Epidermal melanocyte (primary cell): Measurements from ENCODE around the gene DPCD.
A peak's percentile ranks its signal among the peaks of the same experiment; 100 is the strongest.

Experiments
- DNase-seq: peaks from one replicate; pipeline ENCODE4 v3.0.0; 2011; ENCODE audit warnings: low spot score; ENCODE audit not compliant: insufficient read length

DPCD gene

GRCh38 chr10:101587725-101588653 lies at the start of gene DPCD, which contains the start of gene POLL:
DPCD (plus strand) TSS chr10:101588321; CDS start chr10:101588337, 16 bp downstream.
POLL (minus strand) TSS chr10:101588257; CDS start chr10:101587360, 897 bp downstream.
- peak; percentile 98 for DNase-seq

DNA sequence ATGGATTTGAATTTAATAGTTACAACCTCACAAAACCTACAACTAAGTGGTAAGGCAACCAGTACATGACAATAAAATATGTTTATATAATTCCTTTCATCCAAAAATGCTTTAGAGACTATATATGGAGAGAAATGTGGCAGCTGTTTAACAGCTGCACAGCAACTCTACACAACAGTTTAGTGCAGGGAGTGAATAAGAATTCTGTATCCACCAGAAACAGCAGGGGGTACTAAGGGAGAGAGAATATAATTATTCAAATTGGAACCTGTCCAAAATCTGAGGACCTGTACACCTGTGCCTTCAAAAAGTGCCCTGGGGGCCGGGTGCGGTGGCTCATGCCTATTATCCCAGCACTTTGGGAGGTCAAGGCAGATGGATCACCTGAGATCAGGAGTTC lies 49.7 kb upstream of the DPCD start:
- no peak for DNase-seq

DNA sequence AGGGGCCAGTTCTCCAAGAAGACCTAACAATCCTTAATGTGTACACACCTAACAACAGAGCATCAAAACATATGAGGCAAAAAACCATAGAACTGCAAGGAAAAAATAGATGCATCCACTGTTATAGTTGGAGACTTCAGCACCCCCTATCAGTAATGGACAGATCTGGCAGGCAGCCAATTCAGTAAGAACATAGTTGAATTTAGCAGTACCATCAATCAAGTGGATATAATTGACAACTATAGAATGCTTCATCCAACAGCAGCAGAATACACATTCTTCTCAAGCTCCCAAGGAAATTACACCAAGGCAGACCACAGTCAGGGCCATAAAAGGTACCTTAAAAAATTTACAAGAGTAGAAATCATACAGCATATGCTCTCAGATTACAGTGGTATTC lies 42.2 kb upstream of the DPCD start:
- DNase-seq = no peak

- no peak for DNase-seq
Measured at GRCh38 chr10:101550965-101551364, 37.2 kb upstream of the DPCD start.

- DNase-seq = no peak
Measured at GRCh38 chr10:101552442-101552841, 35.7 kb upstream of the DPCD start.

- no peak for DNase-seq
Measured at GRCh38 chr10:101557541-101557940, 30.6 kb upstream of the DPCD start.

DNA sequence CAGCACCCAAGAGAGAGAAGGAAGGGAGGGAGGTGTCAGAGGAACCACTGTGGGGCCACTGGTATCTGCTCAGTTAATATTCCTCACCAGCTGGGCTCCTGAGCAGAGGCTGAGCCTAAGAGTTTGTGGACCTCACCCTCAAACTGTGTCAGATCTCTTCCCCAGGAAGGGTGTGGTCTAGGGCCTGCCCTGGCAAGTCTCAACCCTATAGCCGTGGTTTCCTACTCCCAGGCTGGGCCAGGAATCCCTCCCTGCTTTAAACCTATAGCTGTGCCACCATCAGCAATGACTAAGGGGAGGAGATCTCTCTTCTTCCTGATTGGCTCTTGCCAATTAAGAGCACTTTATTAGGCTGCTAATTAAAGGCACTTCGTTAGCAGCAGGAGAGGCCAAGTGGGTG lies 29.9 kb upstream of the DPCD start:
- peak; percentile 11 for DNase-seq

- DNase-seq = peak; percentile 11
Measured at GRCh38 chr10:101558671-101559595, 29.2 kb upstream of the DPCD start.

- DNase-seq = no peak
Measured at GRCh38 chr10:101559596-101560297, 28.4 kb upstream of the DPCD start.

- no peak for DNase-seq
Measured at GRCh38 chr10:101560298-101561067, 27.6 kb upstream of the DPCD start.

DNA sequence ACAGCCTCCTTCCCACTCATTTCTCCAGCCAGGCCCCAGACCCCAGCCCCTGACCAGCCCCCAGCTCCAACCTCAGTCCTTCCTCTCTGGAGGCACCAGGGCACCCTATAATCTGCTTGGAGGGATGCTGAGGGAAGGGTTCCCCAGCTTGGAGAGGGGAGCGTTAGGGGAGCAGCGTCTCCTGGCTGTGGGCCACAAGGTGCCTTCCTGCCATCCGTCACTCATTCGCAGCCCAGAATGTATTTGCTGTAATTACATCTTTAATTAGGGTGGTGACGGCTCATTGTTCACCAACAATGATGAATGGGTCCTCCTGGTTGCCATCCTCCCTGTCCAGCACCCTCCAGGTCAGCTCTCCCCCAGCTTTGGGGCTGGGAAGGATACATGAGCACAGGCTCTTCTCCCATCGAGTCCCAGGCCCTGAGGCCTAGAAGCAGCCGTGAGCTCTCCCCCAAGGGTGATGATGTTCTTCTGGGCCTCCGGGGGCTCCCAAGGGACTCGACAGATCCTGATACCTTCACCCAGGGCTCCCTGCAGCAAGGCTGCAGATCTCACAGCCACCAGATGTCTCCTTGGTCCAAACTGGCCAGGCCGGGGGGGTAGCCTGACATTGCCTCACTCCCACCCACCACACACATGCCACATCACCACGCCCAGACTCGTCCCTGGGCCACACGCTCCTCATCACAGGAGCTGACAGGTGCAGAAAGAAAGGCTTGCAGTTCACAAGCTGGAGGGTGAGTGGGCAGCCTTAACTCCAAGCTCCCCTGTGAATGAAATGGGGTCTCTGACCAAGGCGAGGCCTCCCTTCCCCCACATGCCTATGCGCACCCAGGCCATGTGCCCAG lies 26.8 kb upstream of the DPCD start:
- no peak for DNase-seq

DNA sequence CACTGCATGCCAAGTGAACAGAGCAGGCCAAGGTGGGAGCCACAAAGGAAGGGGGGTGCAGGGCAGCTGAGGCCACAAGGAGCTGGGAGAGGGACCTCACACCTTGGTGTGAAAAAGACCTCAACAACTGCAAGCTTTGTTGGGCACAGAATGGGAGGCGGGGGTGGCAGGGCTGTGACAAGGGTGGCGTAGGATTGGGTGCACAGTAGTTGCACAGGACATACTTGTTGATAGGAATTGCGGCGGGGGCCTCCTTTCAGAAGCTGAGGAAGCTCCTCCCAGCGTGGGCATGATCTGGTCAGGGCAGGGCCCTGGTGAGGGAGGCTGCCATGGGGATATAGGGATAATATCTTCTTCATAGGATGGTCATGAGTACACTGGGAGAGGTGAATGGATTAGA lies 25.9 kb upstream of the DPCD start:
- DNase-seq = no peak

GRCh38 chr10:101563007-101563406 lies 25.1 kb upstream of the DPCD start:
- DNase-seq = no peak

DNA sequence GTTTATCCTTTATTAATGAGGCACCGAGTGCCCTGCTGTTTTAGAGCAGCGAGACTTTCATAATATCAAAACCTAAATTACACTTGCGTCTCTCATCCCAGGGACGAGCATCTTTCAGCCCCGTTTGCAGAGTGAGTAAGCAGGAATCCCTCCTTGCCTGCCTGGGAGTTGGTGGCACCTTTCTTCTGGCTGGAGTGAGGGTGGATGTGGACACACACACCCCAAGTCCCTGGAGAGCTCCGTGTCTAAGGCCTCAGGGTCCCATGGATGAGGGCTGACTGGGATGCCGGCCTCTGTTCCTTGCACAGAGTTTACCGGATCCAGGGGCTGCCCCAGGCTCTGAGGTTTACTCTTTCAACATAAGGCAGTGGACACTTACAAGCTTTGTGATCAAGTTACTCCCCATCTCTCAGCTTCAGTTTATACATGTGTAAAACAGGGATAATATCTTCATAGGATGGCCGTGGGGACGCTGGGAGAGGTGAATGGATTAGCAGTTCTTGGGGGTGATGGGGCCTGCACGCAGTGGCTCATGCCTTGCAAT lies 24.6 kb upstream of the DPCD start:
- no peak for DNase-seq

GRCh38 chr10:101564490-101564991 lies 23.6 kb upstream of the DPCD start:
- no peak for DNase-seq

- no peak for DNase-seq
Measured at GRCh38 chr10:101565370-101565900, 22.7 kb upstream of the DPCD start.

GRCh38 chr10:101565936-101566332 lies 22.2 kb upstream of the DPCD start:
- no peak for DNase-seq

- DNase-seq = no peak
Measured at GRCh38 chr10:101566333-101567164, 21.6 kb upstream of the DPCD start.
